KBM-7 (cell line): ENCODE measurements around the gene ADCY7.

Experiments
- DNase-seq: peaks from one replicate; pipeline ENCODE4 v3.0.0-alpha.2; 2015
- in situ Hi-C: fragments of 300-500 bp; cut with MboI; formaldehyde crosslinking; loops from 2 replicates; pipeline ENCODE4 v1.14.3; 2020; ENCODE audit warnings: low sequenced_read_pairs, low pct_unique_long_range_greater_than_20kb, mixed read lengths

ADCY7 gene

GRCh38 chr16:50247123-50247905 is 19.0 kb upstream of the ADCY7 start:
- in situ Hi-C loops = no loop called here

GRCh38 chr16:50247906-50248608 is 18.3 kb upstream of the ADCY7 start:
- in situ Hi-C loops = no loop called here
- no peak for DNase-seq

More at GRCh38 chr16:50247123-50247905, 19.0 kb upstream of the ADCY7 start:
- no peak for DNase-seq

GRCh38 chr16:50248845-50249244 is 17.5 kb upstream of the ADCY7 start:
- in situ Hi-C loops = no loop called here
- DNase-seq = no peak

GRCh38 chr16:50251375-50252081 is 14.8 kb upstream of the ADCY7 start:
- in situ Hi-C loops = no loop called here
- DNase-seq = no peak

- in situ Hi-C loops = no loop called here
- no peak for DNase-seq
Observed at GRCh38 chr16:50252082-50252611, 14.2 kb upstream of the ADCY7 start.

GRCh38 chr16:50252874-50253513 is 13.4 kb upstream of the ADCY7 start:
- DNase-seq = no peak

GRCh38 chr16:50253514-50253910 is 12.8 kb upstream of the ADCY7 start:
- in situ Hi-C loops = no loop called here
- DNase-seq = no peak

More at GRCh38 chr16:50252874-50253513, 13.4 kb upstream of the ADCY7 start:
- in situ Hi-C loops = no loop called here

- no peak for DNase-seq
Observed at GRCh38 chr16:50254072-50254471, 12.3 kb upstream of the ADCY7 start.

GRCh38 chr16:50255538-50255937 is 10.8 kb upstream of the ADCY7 start:
- in situ Hi-C loops = no loop called here
- DNase-seq = no peak

More at GRCh38 chr16:50254072-50254471, 12.3 kb upstream of the ADCY7 start:
- in situ Hi-C loops = no loop called here

- DNase-seq = no peak
- in situ Hi-C loops = no loop called here
Observed at GRCh38 chr16:50256604-50257003, 9.7 kb upstream of the ADCY7 start.

GRCh38 chr16:50257876-50258275 is 8.5 kb upstream of the ADCY7 start:
- in situ Hi-C loops = no loop called here
- DNase-seq = no peak

- in situ Hi-C loops = no loop called here
- DNase-seq = no peak
Observed at GRCh38 chr16:50259334-50260205, 6.8 kb upstream of the ADCY7 start.

GRCh38 chr16:50260206-50261159 is 5.9 kb upstream of the ADCY7 start:
- in situ Hi-C loops = no loop called here
- no peak for DNase-seq

GRCh38 chr16:50261160-50261706 is 5.1 kb upstream of the ADCY7 start:
- in situ Hi-C loops = no loop called here
- DNase-seq = no peak

GRCh38 chr16:50261707-50262235 is 4.6 kb upstream of the ADCY7 start:
- in situ Hi-C loops = no loop called here
- DNase-seq = no peak

- DNase-seq = no peak
- in situ Hi-C loops = no loop called here
Observed at GRCh38 chr16:50263060-50263909, 3.1 kb upstream of the ADCY7 start.
